HepG2 (cell line): ENCODE results near the gene BRAF. TPM values are rescaled to one million over a fixed set of nuclear protein-coding genes. Genes with fewer than 3 reads are reported as not detected.

ENCODE experiments used
- ATM ChIP-seq: fragments of 450-650 bp; IDR thresholded peaks from 2 replicates; pipeline ENCODE4 v1.7.1; 2017; ENCODE audit warnings: mild to moderate bottlenecking, borderline replicate concordance
- CSRNP2 ChIP-seq: sonication (generic); formaldehyde crosslinking; conservative IDR thresholded peaks from 2 replicates; pipeline ENCODE4 v1.8.0; 2022; ENCODE audit warnings: low read depth, missing genetic modification reagents
- KDM1A ChIP-seq: IDR thresholded peaks from 2 replicates; pipeline ENCODE4 v1.6.1; 2016; ENCODE audit warnings: missing compliant biosample characterization
- KDM5B ChIP-seq: sonication (generic); formaldehyde crosslinking; IDR thresholded peaks from 2 replicates; pipeline ENCODE4 v1.4.0; 2020; ENCODE audit warnings: missing genetic modification reagents, mild to moderate bottlenecking, borderline replicate concordance
- KLF9 ChIP-seq: IDR thresholded peaks from 2 replicates; pipeline ENCODE4 v1.6.1; 2016; ENCODE audit warnings: low read depth
- KMT2A ChIP-seq: sonication (generic); formaldehyde crosslinking; IDR thresholded peaks from 2 replicates; pipeline ENCODE4 v1.4.0; 2020; ENCODE audit warnings: missing genetic modification reagents
- PHF21A ChIP-seq: sonication (generic); formaldehyde crosslinking; IDR thresholded peaks from 2 replicates; pipeline ENCODE4 v1.5.0; 2020; ENCODE audit warnings: mild to moderate bottlenecking, missing genetic modification reagents
- SMAD1 ChIP-seq: sonication (generic); formaldehyde crosslinking; IDR thresholded peaks from 2 replicates; pipeline ENCODE4 v1.4.0; 2020; ENCODE audit warnings: missing genetic modification reagents, low read depth, mild to moderate bottlenecking, borderline replicate concordance
- SOX13 ChIP-seq, 3 experiments: fragments of 450-650 bp in 1 of 3; sonication (generic) in 1 of 3; formaldehyde crosslinking in 1 of 3; IDR thresholded peaks in 2 of 3; conservative IDR thresholded peaks in 1 of 3; 2 replicates each; pipeline versions ENCODE4 v1.5.0 to v1.6.1; 2016 to 2020; ENCODE audit warnings: antibody characterized with exemption in 1 of 3, mild to moderate bottlenecking in 1 of 3, missing compliant biosample characterization in 1 of 3, missing genetic modification reagents in 1 of 3, moderate library complexity in 1 of 3
- SRY ChIP-seq: sonication (generic); formaldehyde crosslinking; IDR thresholded peaks from 2 replicates; pipeline ENCODE4 v1.8.0; 2022; ENCODE audit warnings: mild to moderate bottlenecking, missing genetic modification reagents
- YEATS2 ChIP-seq: sonication (generic); formaldehyde crosslinking; IDR thresholded peaks from 2 replicates; pipeline ENCODE4 v1.4.0; 2020; ENCODE audit warnings: missing genetic modification reagents, borderline replicate concordance
- ZMAT3 ChIP-seq: sonication (generic); formaldehyde crosslinking; conservative IDR thresholded peaks from 2 replicates; pipeline ENCODE4 v1.7.0; 2021; ENCODE audit warnings: missing genetic modification reagents
- ZNF513 ChIP-seq: sonication (generic); formaldehyde crosslinking; conservative IDR thresholded peaks from 2 replicates; pipeline ENCODE4 v1.5.0; 2020; ENCODE audit warnings: missing genetic modification reagents
- ZNF75D ChIP-seq: sonication (generic); formaldehyde crosslinking; IDR thresholded peaks from 2 replicates; pipeline ENCODE4 v1.8.1; 2023; ENCODE audit warnings: missing genetic modification reagents, mild to moderate bottlenecking, borderline replicate concordance
- polyA plus RNA-seq, 8 experiments: library from polyadenylated mRNA; depleted of rRNA in 3 of 8; stranded (reverse) in 7 of 8; unstranded in 1 of 8; fragments of >200 nt; fragmentation: Illumina TruSeq in 4 of 8; extraction: Trizol in 4 of 8; gene quantifications; 2 replicates each; pipeline versions ENCODE4 v1.2.1 to v1.2.3, GENCODE V29; 2011 to 2016; ENCODE audit warnings: low read depth in 4 of 8, missing spikeins in 1 of 8, mixed read lengths in 1 of 8; ENCODE audit not compliant: insufficient read depth in 1 of 8
- total RNA-seq, 5 experiments: library from RNA; depleted of rRNA; stranded (reverse); fragments of >200 nt; fragmentation: Illumina TruSeq; extraction: Trizol; gene quantifications; 2 replicates each; pipeline ENCODE4 v1.2.3, GENCODE V29; 2016; ENCODE audit warnings: low read depth in 1 of 5
- TF ChIP-seq, protein P1 (sequence below): sonication (generic); formaldehyde crosslinking; IDR thresholded peaks from 2 replicates; pipeline ENCODE4 v1.4.0; 2020; ENCODE audit warnings: missing genetic modification reagents, borderline replicate concordance
- TF ChIP-seq, protein P2 (sequence below): sonication (generic); formaldehyde crosslinking; conservative IDR thresholded peaks from 2 replicates; pipeline ENCODE4 v1.4.0; 2020; ENCODE audit warnings: missing genetic modification reagents

BRAF gene
- total and polyA plus RNA-seq, 2 of the 13 experiments (the other 11 are each of a cell fraction or from before 2014, with no cell fraction given) = 12.5 to 13.4 TPM

DNA sequence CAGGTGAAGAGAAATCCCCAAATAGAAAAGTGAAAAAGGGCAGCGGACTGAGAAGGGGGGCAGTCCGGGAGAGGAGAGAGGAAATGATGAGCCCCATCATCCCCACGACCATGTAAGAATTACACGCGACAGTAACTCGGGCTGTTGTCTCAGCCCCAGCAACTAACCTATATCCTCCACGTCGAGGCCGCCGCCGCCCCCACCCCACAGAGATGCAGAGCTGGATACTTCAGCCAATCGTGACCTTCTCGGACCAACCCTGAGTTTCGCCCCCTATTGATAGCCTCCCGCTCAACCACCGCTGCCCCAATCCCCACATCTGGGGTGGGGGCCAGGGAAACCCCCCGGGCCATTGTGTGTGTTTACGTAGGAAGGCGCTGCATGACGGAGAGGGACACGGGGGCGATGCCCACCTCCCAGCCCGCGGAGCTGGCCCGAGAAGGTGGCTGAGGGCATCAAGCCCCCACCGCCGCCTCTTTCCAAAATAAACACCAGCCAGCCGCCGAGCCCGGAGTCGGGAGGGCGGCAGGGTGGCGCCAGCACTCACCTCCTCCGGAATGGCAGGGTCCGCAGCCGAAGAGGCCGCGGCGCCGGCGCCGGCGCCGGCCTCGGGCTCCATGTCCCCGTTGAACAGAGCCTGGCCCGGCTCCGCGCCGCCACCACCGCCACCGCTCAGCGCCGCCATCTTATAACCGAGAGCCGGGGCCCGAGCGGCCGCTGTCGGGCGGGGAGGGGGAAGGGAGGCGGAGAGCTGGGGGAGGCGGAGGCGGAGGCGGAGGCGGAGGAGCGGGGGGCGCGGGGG is 509 bp downstream of the BRAF start (continued):
- TF ChIP-seq, protein P1, sequence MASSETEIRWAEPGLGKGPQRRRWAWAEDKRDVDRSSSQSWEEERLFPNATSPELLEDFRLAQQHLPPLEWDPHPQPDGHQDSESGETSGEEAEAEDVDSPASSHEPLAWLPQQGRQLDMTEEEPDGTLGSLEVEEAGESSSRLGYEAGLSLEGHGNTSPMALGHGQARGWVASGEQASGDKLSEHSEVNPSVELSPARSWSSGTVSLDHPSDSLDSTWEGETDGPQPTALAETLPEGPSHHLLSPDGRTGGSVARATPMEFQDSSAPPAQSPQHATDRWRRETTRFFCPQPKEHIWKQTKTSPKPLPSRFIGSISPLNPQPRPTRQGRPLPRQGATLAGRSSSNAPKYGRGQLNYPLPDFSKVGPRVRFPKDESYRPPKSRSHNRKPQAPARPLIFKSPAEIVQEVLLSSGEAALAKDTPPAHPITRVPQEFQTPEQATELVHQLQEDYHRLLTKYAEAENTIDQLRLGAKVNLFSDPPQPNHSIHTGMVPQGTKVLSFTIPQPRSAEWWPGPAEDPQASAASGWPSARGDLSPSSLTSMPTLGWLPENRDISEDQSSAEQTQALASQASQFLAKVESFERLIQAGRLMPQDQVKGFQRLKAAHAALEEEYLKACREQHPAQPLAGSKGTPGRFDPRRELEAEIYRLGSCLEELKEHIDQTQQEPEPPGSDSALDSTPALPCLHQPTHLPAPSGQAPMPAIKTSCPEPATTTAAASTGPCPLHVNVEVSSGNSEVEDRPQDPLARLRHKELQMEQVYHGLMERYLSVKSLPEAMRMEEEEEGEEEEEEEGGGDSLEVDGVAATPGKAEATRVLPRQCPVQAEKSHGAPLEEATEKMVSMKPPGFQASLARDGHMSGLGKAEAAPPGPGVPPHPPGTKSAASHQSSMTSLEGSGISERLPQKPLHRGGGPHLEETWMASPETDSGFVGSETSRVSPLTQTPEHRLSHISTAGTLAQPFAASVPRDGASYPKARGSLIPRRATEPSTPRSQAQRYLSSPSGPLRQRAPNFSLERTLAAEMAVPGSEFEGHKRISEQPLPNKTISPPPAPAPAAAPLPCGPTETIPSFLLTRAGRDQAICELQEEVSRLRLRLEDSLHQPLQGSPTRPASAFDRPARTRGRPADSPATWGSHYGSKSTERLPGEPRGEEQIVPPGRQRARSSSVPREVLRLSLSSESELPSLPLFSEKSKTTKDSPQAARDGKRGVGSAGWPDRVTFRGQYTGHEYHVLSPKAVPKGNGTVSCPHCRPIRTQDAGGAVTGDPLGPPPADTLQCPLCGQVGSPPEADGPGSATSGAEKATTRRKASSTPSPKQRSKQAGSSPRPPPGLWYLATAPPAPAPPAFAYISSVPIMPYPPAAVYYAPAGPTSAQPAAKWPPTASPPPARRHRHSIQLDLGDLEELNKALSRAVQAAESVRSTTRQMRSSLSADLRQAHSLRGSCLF (CRISPR knock-in tag) = no peak
- 0 out of 2 replicates have a peak, but pooled peaks have one; percentile 32 for TF ChIP-seq ZMAT3 (CRISPR knock-in tag)
- TF ChIP-seq KMT2A = peak; percentile 50
- no peak for TF ChIP-seq ZNF75D
- no peak for TF ChIP-seq PHF21A
- no peak for TF ChIP-seq SOX13 (IDR thresholded peaks at IDR 0.05)
- TF ChIP-seq SOX13 (CRISPR knock-in tag; conservative IDR thresholded peaks at IDR 0.05 in 1 of 2, IDR thresholded peaks at IDR 0.05 in 1 of 2) = no peak; a peak in 1 of 4 replicates
- TF ChIP-seq KDM5B (CRISPR knock-in tag) = peak; percentile 15; the same call in 1 of the 2 replicates
- TF ChIP-seq ZNF513 (CRISPR knock-in tag) = no peak
- no peak for TF ChIP-seq YEATS2 (CRISPR knock-in tag)
- TF ChIP-seq KDM1A (CRISPR knock-in tag) = no peak
- TF ChIP-seq SMAD1 (CRISPR knock-in tag) = no peak
- no peak for TF ChIP-seq KLF9 (CRISPR knock-in tag)
- TF ChIP-seq CSRNP2 = no peak
- TF ChIP-seq, protein P2, sequence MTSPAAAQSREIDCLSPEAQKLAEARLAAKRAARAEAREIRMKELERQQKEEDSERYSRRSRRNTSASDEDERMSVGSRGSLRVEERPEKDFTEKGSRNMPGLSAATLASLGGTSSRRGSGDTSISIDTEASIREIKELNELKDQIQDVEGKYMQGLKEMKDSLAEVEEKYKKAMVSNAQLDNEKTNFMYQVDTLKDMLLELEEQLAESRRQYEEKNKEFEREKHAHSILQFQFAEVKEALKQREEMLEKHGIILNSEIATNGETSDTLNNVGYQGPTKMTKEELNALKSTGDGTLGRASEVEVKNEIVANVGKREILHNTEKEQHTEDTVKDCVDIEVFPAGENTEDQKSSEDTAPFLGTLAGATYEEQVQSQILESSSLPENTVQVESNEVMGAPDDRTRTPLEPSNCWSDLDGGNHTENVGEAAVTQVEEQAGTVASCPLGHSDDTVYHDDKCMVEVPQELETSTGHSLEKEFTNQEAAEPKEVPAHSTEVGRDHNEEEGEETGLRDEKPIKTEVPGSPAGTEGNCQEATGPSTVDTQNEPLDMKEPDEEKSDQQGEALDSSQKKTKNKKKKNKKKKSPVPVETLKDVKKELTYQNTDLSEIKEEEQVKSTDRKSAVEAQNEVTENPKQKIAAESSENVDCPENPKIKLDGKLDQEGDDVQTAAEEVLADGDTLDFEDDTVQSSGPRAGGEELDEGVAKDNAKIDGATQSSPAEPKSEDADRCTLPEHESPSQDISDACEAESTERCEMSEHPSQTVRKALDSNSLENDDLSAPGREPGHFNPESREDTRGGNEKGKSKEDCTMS (CRISPR knock-in tag) = no peak
- TF ChIP-seq ATM = no peak
- TF ChIP-seq SRY (CRISPR knock-in tag) = 0 out of 2 replicates have a peak, but pooled peaks have one; percentile 16
